Neural cell (in vitro differentiated cells): ENCODE data around the gene CRYBB2.

Experiments
- CTCF ChIP-seq: fragments of 450-650 bp; IDR thresholded peaks from 2 replicates; pipeline ENCODE4 v1.5.1; 2014; ENCODE audit warnings: antibody characterized with exemption, mild to moderate bottlenecking, moderate library complexity; ENCODE audit not compliant: poor library complexity, severe bottlenecking
- EZH2 ChIP-seq: fragments of 200-600, 300-800 bp; shearing (Covaris generic), sonication (generic); IDR thresholded peaks from 2 replicates; pipeline ENCODE4 v1.6.1; 2014; ENCODE audit warnings: antibody characterized with exemption, low read length, borderline replicate concordance, mild to moderate bottlenecking; ENCODE audit not compliant: insufficient read depth, poor library complexity, severe bottlenecking
- MXI1 ChIP-seq: fragments of 450-650 bp; conservative IDR thresholded peaks from 2 replicates; pipeline ENCODE4 v1.6.1; 2014; ENCODE audit warnings: antibody characterized with exemption, mild to moderate bottlenecking; ENCODE audit not compliant: poor library complexity, severe bottlenecking
- RAD21 ChIP-seq: fragments of 450-650 bp; conservative IDR thresholded peaks from 2 replicates; pipeline ENCODE4 v1.6.1; 2014; ENCODE audit warnings: antibody characterized with exemption, mild to moderate bottlenecking, moderate library complexity
- REST ChIP-seq: IDR thresholded peaks from 2 replicates; pipeline ENCODE4 v1.6.1; 2012; ENCODE audit warnings: borderline replicate concordance
- SMC3 ChIP-seq: fragments of 450-650 bp; conservative IDR thresholded peaks from 2 replicates; pipeline ENCODE4 v1.6.1; 2014; ENCODE audit warnings: antibody characterized with exemption, mild to moderate bottlenecking, moderate library complexity; ENCODE audit not compliant: poor library complexity

- TF ChIP-seq RAD21 (no peak), CTCF (no peak), EZH2 (no peak), SMC3 (no peak), MXI1 (no peak), REST (no peak)
Measured at GRCh38 chr22:25200967-25201366, 18.5 kb upstream of the CRYBB2 start.
